Stimulated activated CD4-positive, alpha-beta T cell treated with anti-CD3 and anti-CD28 coated beads, TNF-alpha, amount 100 ng/mL, for 1 hour (primary cell): Measurements from ENCODE around the gene KRTAP4-11.
"Not testable (repeated sequence)": the region's sequence is repeated elsewhere in the genome, so short reads cannot be mapped to it uniquely, and the experiment has no call there.

ENCODE experiments used
- DNase-seq, 3 donors: peaks; one replicate each; pipeline ENCODE4 v3.0.0-alpha.2; 2020; ENCODE audit warnings: low read depth in 3 of 3, low spot score in 1 of 3

KRTAP4-11 gene

GRCh38 chr17:41117846-41118386, at the start of gene KRTAP4-11:
TSS of gene KRTAP4-11 (minus strand) at chr17:41118373. CDS start at chr17:41118315, 58 bp downstream.
- DNase-seq: not testable (repeated sequence)

GRCh38 chr17:41167561-41167960, 49.4 kb upstream of the KRTAP4-11 start:
- DNase-seq: no peak

GRCh38 chr17:41163828-41164227, 45.7 kb upstream of the KRTAP4-11 start:
- no peak for DNase-seq

- DNase-seq: no peak
Observed at GRCh38 chr17:41160648-41161047, 42.5 kb upstream of the KRTAP4-11 start, which contains the start of gene KRTAP4-4. TSS of gene KRTAP4-4 (minus strand) at chr17:41160748. CDS start at chr17:41160691, 57 bp downstream.

GRCh38 chr17:41160190-41160589, 42.0 kb upstream of the KRTAP4-11 start:
- not testable (repeated sequence) for DNase-seq

- no peak for DNase-seq
Observed at GRCh38 chr17:41153856-41154255, 35.7 kb upstream of the KRTAP4-11 start.

- DNase-seq: no peak
Observed at GRCh38 chr17:41151525-41151924, 33.4 kb upstream of the KRTAP4-11 start.

- no peak for DNase-seq
Observed at GRCh38 chr17:41150026-41150425, 31.9 kb upstream of the KRTAP4-11 start.

- no peak for DNase-seq
Observed at GRCh38 chr17:41149652-41149985, 31.4 kb upstream of the KRTAP4-11 start, which contains the start of gene KRTAP4-5. TSS of gene KRTAP4-5 (minus strand) at chr17:41149825. CDS start at chr17:41149767, 58 bp downstream.

- DNase-seq: not testable (repeated sequence)
Observed at GRCh38 chr17:41148971-41149651, 30.9 kb upstream of the KRTAP4-11 start.

- no peak for DNase-seq
Observed at GRCh38 chr17:41147531-41148204, 29.5 kb upstream of the KRTAP4-11 start.

GRCh38 chr17:41145261-41145660, 27.1 kb upstream of the KRTAP4-11 start:
- DNase-seq: no peak

- no peak for DNase-seq
Observed at GRCh38 chr17:41144846-41145245, 26.7 kb upstream of the KRTAP4-11 start.

- DNase-seq: no peak
Observed at GRCh38 chr17:41141361-41141760, 23.2 kb upstream of the KRTAP4-11 start.

- no peak for DNase-seq
Observed at GRCh38 chr17:41140360-41141131, 22.4 kb upstream of the KRTAP4-11 start, which contains the start of gene KRTAP4-6. TSS of gene KRTAP4-6 (minus strand) at chr17:41140544. CDS start at chr17:41140487, 57 bp downstream.

GRCh38 chr17:41139865-41140264, 21.7 kb upstream of the KRTAP4-11 start:
- DNase-seq: not testable (repeated sequence)

- no peak for DNase-seq
Observed at GRCh38 chr17:41133880-41134735, 15.9 kb upstream of the KRTAP4-11 start.

GRCh38 chr17:41131979-41132378, 13.8 kb upstream of the KRTAP4-11 start:
- no peak for DNase-seq

GRCh38 chr17:41127371-41127770, 9.2 kb upstream of the KRTAP4-11 start:
- no peak for DNase-seq

- DNase-seq: no peak
Observed at GRCh38 chr17:41126412-41126811, 8.2 kb upstream of the KRTAP4-11 start.
